ENCODE results near the gene CHST8.

Gene CHST8

DNA sequence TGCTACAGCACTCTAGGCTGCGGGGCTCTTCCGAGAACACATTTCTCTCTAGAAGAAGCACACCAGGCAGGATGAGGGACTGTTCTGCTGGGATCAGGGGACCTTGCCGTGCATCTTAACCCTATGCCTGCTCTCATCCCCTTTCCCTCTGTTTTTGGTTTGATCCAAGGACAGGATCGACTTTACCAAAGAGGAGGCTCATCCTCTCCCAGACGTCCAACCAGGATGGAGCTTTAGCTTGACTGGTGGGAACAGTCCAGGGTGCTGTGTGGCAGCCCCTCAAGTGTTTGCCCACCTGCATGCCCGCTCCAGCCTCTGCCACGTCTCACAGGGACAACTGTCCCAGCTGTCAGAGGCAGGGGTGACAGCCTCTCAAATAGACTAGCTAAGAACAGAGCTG lies 132.6 kb downstream of the CHST8 start:
- WGBS (ENCODE audit: insufficient coverage) = 79% methylated on average over 7 of the region's 7 CpGs
- no peak overlapping the region for H3K4me3 ChIP-seq (ENCODE audit: control insufficient read depth in 1 of 7, extremely low read depth in 1 of 7, insufficient read depth in 4 of 7, low read depth in 2 of 7, low read length in 6 of 7)
- CTCF ChIA-PET = no interaction called here

DNA sequence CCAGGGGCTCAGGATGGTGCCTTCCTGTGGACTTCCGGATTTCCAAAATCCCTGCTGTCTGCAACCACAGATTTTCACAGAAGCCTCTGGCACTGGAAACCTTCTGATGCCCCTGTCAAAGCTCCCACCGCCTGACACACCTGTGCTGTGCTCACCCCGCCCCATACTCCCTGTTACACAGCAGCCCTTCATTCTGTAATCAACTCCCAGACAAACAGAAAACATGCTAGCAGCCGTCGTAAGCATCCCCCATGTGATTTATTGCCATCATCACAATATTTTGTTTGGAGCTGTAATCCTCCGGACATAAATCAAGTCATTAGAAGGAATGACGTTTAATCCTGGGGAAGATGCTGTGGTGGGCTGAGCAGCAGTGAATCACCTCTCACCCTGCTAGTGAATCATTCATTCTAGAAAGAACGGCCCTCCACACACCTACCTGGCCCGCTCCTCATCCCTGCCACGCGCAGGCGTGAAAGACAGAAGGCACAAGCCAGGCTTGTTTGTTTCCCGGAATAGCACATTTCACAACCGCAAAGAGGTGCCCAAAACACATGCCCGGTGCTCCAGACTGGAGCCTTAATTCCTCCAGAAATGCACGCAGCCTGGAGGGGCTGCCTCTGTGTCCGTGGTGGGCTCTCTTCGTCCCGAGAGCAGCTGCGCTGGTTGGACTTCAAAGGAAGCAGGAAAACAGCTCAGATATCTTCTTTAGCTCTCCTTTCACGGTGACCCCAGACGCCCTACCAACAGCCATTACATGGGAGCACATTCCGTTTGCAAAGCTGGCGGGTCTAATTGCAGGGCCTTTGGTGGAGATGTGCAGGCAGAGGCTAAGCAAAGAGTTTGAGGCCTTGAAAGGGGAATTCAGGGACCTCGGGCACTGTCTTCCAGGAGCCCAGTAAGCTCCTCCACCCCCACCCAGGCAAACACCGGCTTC lies 133.6 kb downstream of the CHST8 start:
- POLR2A ChIA-PET = interaction anchor here (0.6 kb wide), 1 partner anchor 184 kb away, joined by 3 read pairs; no protein-coding TSS in a partner anchor
- 84% methylated on average over 20 of the region's 26 CpGs for WGBS (ENCODE audit: insufficient coverage)
- CTCF ChIA-PET = interaction anchor here (1.2 kb wide), 1 partner anchor 13 kb away, joined by 5 read pairs; no protein-coding TSS in a partner anchor

More for the DNA sequence above, 132.6 kb downstream of the CHST8 start:
- H3K27ac ChIP-seq (ENCODE audit: insufficient read depth in 1 of 2, low read depth in 1 of 2, low read length in 2 of 2, poor library complexity in 1 of 2, severe bottlenecking in 2 of 2) = no peak overlapping the region
- POLR2A ChIA-PET = no interaction called here
- H3K9me3 ChIP-seq (ENCODE audit: control extremely low read depth in 1 of 5, control insufficient read depth in 4 of 5, insufficient read depth in 2 of 5, low read depth in 1 of 5, low read length in 4 of 5) = no peaks in the 10 kb centered on the region
- H3K36me3 ChIP-seq (ENCODE audit: control insufficient read depth in 4 of 4, insufficient read depth in 4 of 4, low read length in 3 of 4) = no peaks in the 10 kb centered on the region
- no peak for DNase-seq
- H3K4me1 ChIP-seq (ENCODE audit: control extremely low read depth in 1 of 4, control insufficient read depth in 4 of 4, insufficient read depth in 4 of 4, low read length in 3 of 4) = peaks cover 0 to 13% (median 6%) of the 10 kb centered on the region in 4 experiments
- peaks cover 0 to 6% (median 0%) of the 10 kb centered on the region in 5 experiments for H3K27me3 ChIP-seq (replicated peaks in 2 of 5; ENCODE audit: control insufficient read depth in 4 of 5, insufficient read depth in 5 of 5, low read length in 4 of 5)

DNA sequence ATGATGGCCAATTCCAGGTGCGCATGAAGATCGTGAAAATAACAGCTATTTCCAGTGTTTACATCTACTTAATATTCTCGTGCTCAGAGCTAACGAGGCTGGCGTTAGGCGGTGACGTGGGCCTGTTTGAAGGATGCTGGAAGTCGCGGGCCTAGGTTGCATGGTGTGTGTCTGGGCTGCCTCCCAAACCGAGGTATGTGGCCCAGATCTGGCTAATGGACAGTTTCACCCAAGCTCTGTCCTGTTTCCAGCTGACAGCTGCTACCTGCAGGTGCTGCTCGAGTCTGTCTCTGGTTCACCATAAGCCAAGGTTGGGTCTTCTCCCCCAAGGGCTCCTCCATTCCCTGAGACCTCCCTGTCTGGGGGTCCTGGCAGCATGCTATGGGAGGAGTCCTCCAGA lies 134.4 kb downstream of the CHST8 start:
- 91% methylated on average over 3 of the region's 11 CpGs for WGBS (ENCODE audit: insufficient coverage)
- Histone ChIP-seq H3K27ac (ENCODE audit: insufficient read depth in 1 of 2, low read depth in 1 of 2, low read length in 2 of 2, poor library complexity in 1 of 2, severe bottlenecking in 2 of 2) (no peak overlapping the region), H3K9me3 (ENCODE audit: control extremely low read depth in 1 of 5, control insufficient read depth in 4 of 5, insufficient read depth in 2 of 5, low read depth in 1 of 5, low read length in 4 of 5) (no peaks in the 10 kb centered on the region), H3K4me3 (ENCODE audit: control insufficient read depth in 1 of 7, extremely low read depth in 1 of 7, insufficient read depth in 4 of 7, low read depth in 2 of 7, low read length in 6 of 7) (no peak overlapping the region), H3K27me3 (replicated peaks in 2 of 5; ENCODE audit: control insufficient read depth in 4 of 5, insufficient read depth in 5 of 5, low read length in 4 of 5) (peaks cover 0 to 6% (median 0%) of the 10 kb centered on the region in 5 experiments), H3K36me3 (ENCODE audit: control insufficient read depth in 4 of 4, insufficient read depth in 4 of 4, low read length in 3 of 4) (no peaks in the 10 kb centered on the region), H3K4me1 (ENCODE audit: control extremely low read depth in 1 of 4, control insufficient read depth in 4 of 4, insufficient read depth in 4 of 4, low read length in 3 of 4) (peaks cover 0 to 15% (median 6%) of the 10 kb centered on the region in 4 experiments)
- CTCF ChIA-PET = interaction anchor here (1.2 kb wide), 1 partner anchor 12 kb away, joined by 5 read pairs; no protein-coding TSS in a partner anchor
- POLR2A ChIA-PET = interaction anchor here (0.6 kb wide), 1 partner anchor 185 kb away, joined by 3 read pairs; no protein-coding TSS in a partner anchor
- no peak for DNase-seq

More for the DNA sequence above, 133.6 kb downstream of the CHST8 start:
- Histone ChIP-seq H3K36me3 (ENCODE audit: control insufficient read depth in 4 of 4, insufficient read depth in 4 of 4, low read length in 3 of 4) (no peaks in the 10 kb centered on the region), H3K27me3 (replicated peaks in 2 of 5; ENCODE audit: control insufficient read depth in 4 of 5, insufficient read depth in 5 of 5, low read length in 4 of 5) (peaks cover 0 to 6% (median 0%) of the 10 kb centered on the region in 5 experiments), H3K27ac (ENCODE audit: insufficient read depth in 1 of 2, low read depth in 1 of 2, low read length in 2 of 2, poor library complexity in 1 of 2, severe bottlenecking in 2 of 2) (no peak overlapping the region), H3K4me1 (ENCODE audit: control extremely low read depth in 1 of 4, control insufficient read depth in 4 of 4, insufficient read depth in 4 of 4, low read length in 3 of 4) (peaks cover 0 to 15% (median 6%) of the 10 kb centered on the region in 4 experiments), H3K9me3 (ENCODE audit: control extremely low read depth in 1 of 5, control insufficient read depth in 4 of 5, insufficient read depth in 2 of 5, low read depth in 1 of 5, low read length in 4 of 5) (no peaks in the 10 kb centered on the region), H3K4me3 (ENCODE audit: control insufficient read depth in 1 of 7, extremely low read depth in 1 of 7, insufficient read depth in 4 of 7, low read depth in 2 of 7, low read length in 6 of 7) (no peak overlapping the region)
- DNase-seq = no peak

DNA sequence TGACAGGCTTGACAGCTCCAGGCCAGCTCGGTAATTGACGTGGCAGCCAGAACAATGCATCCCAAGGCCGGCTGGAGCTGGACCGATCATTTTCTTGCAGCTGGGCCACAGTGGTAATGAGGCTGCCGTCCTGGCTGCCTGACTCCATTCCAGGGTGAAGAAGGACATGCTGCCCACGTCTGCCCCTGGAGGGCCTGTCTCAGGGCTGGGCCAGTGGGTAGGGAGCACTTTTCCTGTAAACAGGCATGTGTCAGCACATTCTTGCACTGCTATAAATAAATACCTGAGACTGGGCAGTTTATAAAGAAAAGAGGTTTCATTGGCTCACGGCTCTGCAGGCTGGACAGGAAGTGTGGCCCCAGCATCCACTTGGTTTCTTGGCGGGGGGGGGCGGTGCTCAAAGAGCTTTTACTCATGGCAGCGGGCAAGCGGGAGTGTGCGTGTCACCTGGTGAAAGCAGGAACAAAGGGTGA lies 136.8 kb downstream of the CHST8 start:
- ChIA-PET POLR2A (no interaction called here), CTCF (interaction anchor here (1.2 kb wide), 2 partner anchors 12 to 329 kb away, joined by 3 to 4 read pairs; no protein-coding TSS in a partner anchor)
- H3K4me1 ChIP-seq (ENCODE audit: control extremely low read depth in 1 of 4, control insufficient read depth in 4 of 4, insufficient read depth in 4 of 4, low read length in 3 of 4) = peaks cover 0 to 15% (median 6%) of the 10 kb centered on the region in 4 experiments
- DNase-seq = peak in 1 of 3 donors; percentile 13
- peaks cover 0 to 2% (median 0%) of the 10 kb centered on the region in 5 experiments for H3K27me3 ChIP-seq (replicated peaks in 2 of 5; ENCODE audit: control insufficient read depth in 4 of 5, insufficient read depth in 5 of 5, low read length in 4 of 5)
- WGBS (ENCODE audit: insufficient coverage) = 38% methylated on average over 11 of the region's 12 CpGs
- no peaks in the 10 kb centered on the region for H3K36me3 ChIP-seq (ENCODE audit: control insufficient read depth in 4 of 4, insufficient read depth in 4 of 4, low read length in 3 of 4)
- H3K27ac ChIP-seq (ENCODE audit: insufficient read depth in 1 of 2, low read depth in 1 of 2, low read length in 2 of 2, poor library complexity in 1 of 2, severe bottlenecking in 2 of 2) = no peak overlapping the region
- H3K9me3 ChIP-seq (ENCODE audit: control extremely low read depth in 1 of 5, control insufficient read depth in 4 of 5, insufficient read depth in 2 of 5, low read depth in 1 of 5, low read length in 4 of 5) = no peaks in the 10 kb centered on the region
- peak overlapping the region in 1 of 7 experiments; percentile 19 for H3K4me3 ChIP-seq (ENCODE audit: control insufficient read depth in 1 of 7, extremely low read depth in 1 of 7, insufficient read depth in 4 of 7, low read depth in 2 of 7, low read length in 6 of 7)

DNA sequence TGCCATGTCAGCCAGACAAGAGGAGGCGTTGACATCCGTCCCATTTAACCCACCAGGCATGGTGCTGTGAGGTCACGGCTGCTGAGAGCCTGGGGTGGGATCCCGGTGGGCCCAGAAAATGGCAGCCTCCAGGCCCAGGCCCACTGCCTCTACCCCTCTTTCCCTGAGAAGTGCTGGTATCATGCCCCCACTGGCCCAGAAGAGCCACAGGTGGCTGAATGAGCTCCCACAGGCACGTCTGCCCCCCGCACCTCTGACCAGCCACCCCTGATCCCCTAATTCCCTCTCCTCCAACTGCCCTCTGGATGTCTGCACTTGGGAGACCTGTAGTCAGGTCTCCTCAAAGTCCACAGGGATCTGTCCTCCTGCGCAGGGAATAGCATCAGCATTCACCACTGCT lies 137.6 kb downstream of the CHST8 start:
- Histone ChIP-seq H3K9me3 (ENCODE audit: control extremely low read depth in 1 of 5, control insufficient read depth in 4 of 5, insufficient read depth in 2 of 5, low read depth in 1 of 5, low read length in 4 of 5) (no peaks in the 10 kb centered on the region), H3K4me3 (ENCODE audit: control insufficient read depth in 1 of 7, extremely low read depth in 1 of 7, insufficient read depth in 4 of 7, low read depth in 2 of 7, low read length in 6 of 7) (no peak overlapping the region), H3K36me3 (ENCODE audit: control insufficient read depth in 4 of 4, insufficient read depth in 4 of 4, low read length in 3 of 4) (no peaks in the 10 kb centered on the region), H3K4me1 (ENCODE audit: control extremely low read depth in 1 of 4, control insufficient read depth in 4 of 4, insufficient read depth in 4 of 4, low read length in 3 of 4) (peaks cover 0 to 15% (median 6%) of the 10 kb centered on the region in 4 experiments), H3K27ac (ENCODE audit: insufficient read depth in 1 of 2, low read depth in 1 of 2, low read length in 2 of 2, poor library complexity in 1 of 2, severe bottlenecking in 2 of 2) (no peak overlapping the region), H3K27me3 (replicated peaks in 2 of 5; ENCODE audit: control insufficient read depth in 4 of 5, insufficient read depth in 5 of 5, low read length in 4 of 5) (peaks cover 0 to 2% (median 0%) of the 10 kb centered on the region in 5 experiments)
- no peak for DNase-seq
- POLR2A ChIA-PET = no interaction called here
- CTCF ChIA-PET = interaction anchor here (0.6 to 1.2 kb wide), 3 partner anchors 10 to 41 kb away, joined by 3 read pairs; no protein-coding TSS in a partner anchor
- 94% methylated on average over 5 of the region's 7 CpGs for WGBS (ENCODE audit: insufficient coverage)

DNA sequence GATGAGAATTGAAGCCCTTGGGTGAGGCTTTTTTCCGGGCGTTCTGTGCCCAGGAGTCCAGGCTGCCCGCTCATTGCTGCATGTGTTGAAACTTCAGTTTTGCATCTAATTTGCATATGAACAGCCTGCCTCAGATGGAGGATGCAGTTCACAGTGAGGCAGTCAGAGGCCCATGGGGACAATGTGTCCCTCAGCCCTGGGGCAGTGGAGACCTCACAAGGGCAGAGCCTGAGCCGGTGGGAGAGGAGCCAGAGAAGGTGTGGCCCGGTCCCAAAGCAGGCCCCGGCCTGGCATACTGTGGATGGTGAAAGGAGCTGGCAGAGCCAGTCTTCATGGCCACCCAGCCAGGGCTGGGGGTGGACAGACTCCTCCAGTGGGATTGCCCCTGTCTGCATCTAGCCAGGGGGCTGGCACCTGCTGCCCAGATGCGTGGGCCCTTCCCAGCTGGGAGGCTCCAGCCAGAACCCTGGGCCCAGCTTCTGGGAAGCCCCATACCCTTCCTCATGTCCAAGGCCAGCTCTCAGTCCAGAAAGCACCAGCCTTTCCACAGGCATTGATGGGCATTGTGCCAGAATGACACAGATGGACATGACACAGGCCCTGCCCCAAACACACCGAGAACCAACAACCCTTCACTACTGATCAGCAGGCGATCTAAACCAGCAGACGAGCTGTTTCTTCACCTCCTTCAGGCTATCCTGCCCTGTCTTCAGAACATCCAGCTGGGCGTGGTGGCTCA lies 142.0 kb downstream of the CHST8 start:
- 89% methylated on average over 10 of the region's 11 CpGs for WGBS (ENCODE audit: insufficient coverage)
- POLR2A ChIA-PET = no interaction called here

More for the DNA sequence above, 142.0 kb downstream of the CHST8 start:
- Histone ChIP-seq H3K4me1 (ENCODE audit: control extremely low read depth in 1 of 4, control insufficient read depth in 4 of 4, insufficient read depth in 4 of 4, low read length in 3 of 4) (peaks cover 0 to 8% (median 3%) of the 10 kb centered on the region in 4 experiments), H3K9me3 (ENCODE audit: control extremely low read depth in 1 of 5, control insufficient read depth in 4 of 5, insufficient read depth in 2 of 5, low read depth in 1 of 5, low read length in 4 of 5) (no peaks in the 10 kb centered on the region), H3K27ac (ENCODE audit: insufficient read depth in 1 of 2, low read depth in 1 of 2, low read length in 2 of 2, poor library complexity in 1 of 2, severe bottlenecking in 2 of 2) (no peak overlapping the region), H3K27me3 (replicated peaks in 2 of 5; ENCODE audit: control insufficient read depth in 4 of 5, insufficient read depth in 5 of 5, low read length in 4 of 5) (peaks cover 0 to 2% (median 0%) of the 10 kb centered on the region in 5 experiments), H3K36me3 (ENCODE audit: control insufficient read depth in 4 of 4, insufficient read depth in 4 of 4, low read length in 3 of 4) (no peaks in the 10 kb centered on the region), H3K4me3 (ENCODE audit: control insufficient read depth in 1 of 7, extremely low read depth in 1 of 7, insufficient read depth in 4 of 7, low read depth in 2 of 7, low read length in 6 of 7) (no peak overlapping the region)
- CTCF ChIA-PET = no interaction called here
- no peak for DNase-seq
